Measurements from ENCODE around the gene C1QTNF7.

DNA sequence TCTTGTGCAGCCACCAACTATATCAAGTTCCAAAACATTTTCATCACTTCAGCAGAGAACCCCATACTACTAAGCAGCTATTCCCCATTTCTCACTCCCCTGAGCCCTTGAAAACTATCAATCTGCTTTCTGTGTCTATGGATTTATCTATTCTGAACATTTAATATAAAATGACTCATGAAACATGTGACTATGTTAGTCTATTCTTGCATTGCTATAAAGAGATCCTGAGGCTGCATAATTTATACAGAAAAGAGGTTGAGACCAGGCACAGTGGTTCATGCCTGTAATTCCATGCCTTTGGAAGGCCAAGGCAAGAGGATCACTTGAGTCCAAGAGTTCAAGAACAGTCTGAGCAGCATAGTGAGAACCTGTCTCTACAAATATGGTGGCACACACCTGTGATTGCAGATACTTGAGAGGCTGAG, 10.6 kb upstream of the C1QTNF7 start:
- TF ChIP-seq EZH2 (IDR thresholded peaks at IDR 0.05; ENCODE audit: insufficient read depth, poor library complexity, severe bottlenecking) (no peak), EZH2phosphoT487 (IDR thresholded peaks at IDR 0.05; ENCODE audit: insufficient read depth, low read depth) (no peak)
